ENCODE results near the gene CDC42BPB. TPM values are rescaled to one million over a fixed set of nuclear protein-coding genes. Genes with fewer than 3 reads are reported as not detected.

The CDC42BPB gene
- total and polyA plus RNA-seq, 2 of the 4 experiments (the other 2 are of a cell fraction) = 49.1 to 81.4 TPM

GRCh38 chr14:103007555-103007954, 49.8 kb downstream of the CDC42BPB start:
- no peak overlapping the region for H2AK5ac ChIP-seq (ENCODE audit: low read depth, low read length)
- H4K5ac ChIP-seq (ENCODE audit: low read depth, low read length) = no peak overlapping the region
- DNase-seq (no peak), ATAC-seq (ENCODE audit: low read depth) (no peak)
- no peak overlapping the region for H3K9ac ChIP-seq (ENCODE audit: low read depth, low read length)
- peaks cover 48% of the 10 kb centered on the region for H4K20me1 ChIP-seq (ENCODE audit: insufficient read depth, low read length)
- peaks cover 44 to 91% of the 10 kb centered on the region in 2 experiments for H3K79me1 ChIP-seq (ENCODE audit: low read depth in 1 of 2, low read length in 2 of 2)
- no peak overlapping the region for H3K27ac ChIP-seq (ENCODE audit: insufficient read depth, low read length)
- H2BK20ac ChIP-seq (ENCODE audit: low read depth, low read length) = no peak overlapping the region
- WGBS, 2 experiments (ENCODE audit: extremely low coverage in 2 of 2, insufficient read length in 1 of 2) = 90% methylated on average over 9 of the region's 14 CpGs; no CpG with 5 or more reads in 1 of the 2 experiments
- H3K4me2 ChIP-seq (ENCODE audit: low read depth, low read length) = no peak overlapping the region
- dilution Hi-C loops (cut with HindIII; ENCODE audit: low sequenced_read_pairs, unreplicated experiment) (no loop called here), in situ Hi-C loops (cut with MboI; ENCODE audit: low sequenced_read_pairs) (no loop called here), intact Hi-C loops (cut with micrococcal nuclease) (no loop called here)
- POLR2A ChIA-PET (ENCODE audit: unreplicated experiment) = no interaction called here
- H4K91ac ChIP-seq (ENCODE audit: insufficient read depth, low read depth, low read length) = no peak overlapping the region
- H3K4me1 ChIP-seq (ENCODE audit: control insufficient read depth, insufficient read depth, low read length) = peaks cover 6% of the 10 kb centered on the region
- no peak overlapping the region for H3K18ac ChIP-seq (ENCODE audit: low read depth, low read length)
- no peak overlapping the region for H2AFZ ChIP-seq (replicated peaks; ENCODE audit: low read length, poor library complexity)
- CTCF ChIA-PET = interaction anchor here (0.5 kb wide), 1 partner anchor 69 kb away, joined by 3 read pairs; no protein-coding TSS in a partner anchor
- H2BK120ac ChIP-seq (ENCODE audit: low read depth, low read length) = no peak overlapping the region
- no peak overlapping the region for H2BK5ac ChIP-seq (ENCODE audit: low read depth, low read length, poor library complexity, severe bottlenecking)
- no peak overlapping the region for H2BK15ac ChIP-seq (ENCODE audit: low read depth, low read length)
- peaks cover 26% of the 10 kb centered on the region for H3K9me1 ChIP-seq (ENCODE audit: insufficient read depth, low read length)
- H3K36me3 ChIP-seq (ENCODE audit: control insufficient read depth, insufficient read depth, low read length) = peaks cover 43% of the 10 kb centered on the region
- TF ChIP-seq CHD1 (IDR thresholded peaks at IDR 0.05; ENCODE audit: low read depth, low read length) (no peak), ELK1 (IDR thresholded peaks at IDR 0.05; ENCODE audit: borderline replicate concordance, low read depth, low read length) (no peak), MAZ (IDR thresholded peaks at IDR 0.05; ENCODE audit: borderline replicate concordance, low read depth, low read length) (no peak), NFE2L2 (IDR thresholded peaks at IDR 0.05; ENCODE audit: low read depth, low read length) (no peak), CEBPB (IDR thresholded peaks at IDR 0.05; ENCODE audit: low read depth, low read length) (no peak), RCOR1 (IDR thresholded peaks at IDR 0.05; ENCODE audit: insufficient replicate concordance, low read length) (no peak), BHLHE40 (IDR thresholded peaks at IDR 0.05; ENCODE audit: low read depth, low read length) (no peak), CTCF (conservative IDR thresholded peaks at IDR 0.05; ENCODE audit: low read depth, low read length) (no peak), POLR2A (IDR thresholded peaks at IDR 0.05; ENCODE audit: low read depth, low read length) (no peak), RFX5 (IDR thresholded peaks at IDR 0.05; ENCODE audit: low read depth, low read length) (no peak), MXI1 (IDR thresholded peaks at IDR 0.05; ENCODE audit: borderline replicate concordance, low read depth, low read length) (no peak), USF2 (IDR thresholded peaks at IDR 0.05; ENCODE audit: low read depth, low read length) (no peak), FOS (IDR thresholded peaks at IDR 0.05; ENCODE audit: low read depth, low read length) (no peak), SMC3 (IDR thresholded peaks at IDR 0.05; ENCODE audit: low read depth, low read length) (no peak), MAFK (IDR thresholded peaks at IDR 0.05; ENCODE audit: low read depth, low read length) (no peak), RAD21 (IDR thresholded peaks at IDR 0.05; ENCODE audit: low read length) (no peak)
- H3K23ac ChIP-seq (ENCODE audit: low read depth, low read length) = no peak overlapping the region
- no peak overlapping the region for H3K4ac ChIP-seq (ENCODE audit: low read depth, low read length)
- no peaks in the 10 kb centered on the region for H3K9me3 ChIP-seq (ENCODE audit: control insufficient read depth, insufficient read depth, low read length)
- H4K8ac ChIP-seq (ENCODE audit: low read depth in 2 of 2, low read length in 2 of 2) = no peak overlapping the region
- no peak overlapping the region for H2AK9ac ChIP-seq (replicated peaks; ENCODE audit: low read depth, low read length, poor library complexity)
- no peaks in the 10 kb centered on the region for H3K27me3 ChIP-seq (ENCODE audit: control insufficient read depth, insufficient read depth, low read length)
- no TSS peak for BruUV-seq (replicated peaks)
- H3K4me3 ChIP-seq (ENCODE audit: insufficient read depth, low read depth, low read length) = no peak overlapping the region
- no peak overlapping the region for H3K14ac ChIP-seq (replicated peaks; ENCODE audit: low read depth, low read length)
- H3K56ac ChIP-seq (ENCODE audit: extremely low read depth, insufficient read depth, low read length) = no peak overlapping the region
